Lower leg skin (tissue), 4 donors: ENCODE data around the gene CYP20A1. TPM values are rescaled to one million over a fixed set of nuclear protein-coding genes. Genes with fewer than 3 reads are reported as not detected.

Source experiments
- DNase-seq, 2 donors: peaks; one replicate each; pipeline ENCODE4 v3.0.0-alpha.2; 2019; ENCODE audit warnings: low spot score in 2 of 2
- H3K4me3 ChIP-seq: fragments of 200-600 bp; sonication (generic); 2 replicates; pipeline ENCODE4 v1.5.1; 2017; ENCODE audit warnings: mild to moderate bottlenecking, low read depth; ENCODE audit not compliant: poor library complexity, severe bottlenecking
- POLR2A ChIP-seq, 2 donors: fragments of 450-650 bp; IDR thresholded peaks; one replicate each; pipeline ENCODE4 v1.6.1; 2016 to 2017; ENCODE audit warnings: antibody characterized with exemption in 2 of 2, mild to moderate bottlenecking in 1 of 2, moderate library complexity in 1 of 2
- WGBS, 2 donors: methylation state at CpG; one replicate each; pipeline ENCODE4 v1.1.5; 2018; 5-methylcytosine and 5-hydroxymethylcytosine counted together
- intact Hi-C: fragments of 100-400 bp; cut with DNase I; formaldehyde crosslinking; loops from one replicate; pipeline ENCODE4 v1.15.0; 2023; ENCODE audit warnings: low total_unique reads
- total RNA-seq, 4 donors: library from RNA; depleted of rRNA; stranded (reverse); fragments of >200 nt; gene quantifications; one replicate each; pipeline ENCODE4 v1.1.0, GENCODE V29; 2016
- TF ChIP-seq, protein P1 (sequence below), 3 donors: fragments of 450-650 bp; IDR thresholded peaks; one replicate each; pipeline ENCODE4 v1.5.1; 2016; ENCODE audit warnings: antibody characterized with exemption in 3 of 3, mild to moderate bottlenecking in 3 of 3, moderate library complexity in 2 of 3

Gene CYP20A1
- total RNA-seq, 4 donors from 2014 or later: 11.9 to 25.5 (median 16.1) TPM

GRCh38 chr2:203326356-203326755 lies 87.5 kb downstream of the CYP20A1 start:
- intact Hi-C loops: no loop called here
- TF ChIP-seq, protein P1, sequence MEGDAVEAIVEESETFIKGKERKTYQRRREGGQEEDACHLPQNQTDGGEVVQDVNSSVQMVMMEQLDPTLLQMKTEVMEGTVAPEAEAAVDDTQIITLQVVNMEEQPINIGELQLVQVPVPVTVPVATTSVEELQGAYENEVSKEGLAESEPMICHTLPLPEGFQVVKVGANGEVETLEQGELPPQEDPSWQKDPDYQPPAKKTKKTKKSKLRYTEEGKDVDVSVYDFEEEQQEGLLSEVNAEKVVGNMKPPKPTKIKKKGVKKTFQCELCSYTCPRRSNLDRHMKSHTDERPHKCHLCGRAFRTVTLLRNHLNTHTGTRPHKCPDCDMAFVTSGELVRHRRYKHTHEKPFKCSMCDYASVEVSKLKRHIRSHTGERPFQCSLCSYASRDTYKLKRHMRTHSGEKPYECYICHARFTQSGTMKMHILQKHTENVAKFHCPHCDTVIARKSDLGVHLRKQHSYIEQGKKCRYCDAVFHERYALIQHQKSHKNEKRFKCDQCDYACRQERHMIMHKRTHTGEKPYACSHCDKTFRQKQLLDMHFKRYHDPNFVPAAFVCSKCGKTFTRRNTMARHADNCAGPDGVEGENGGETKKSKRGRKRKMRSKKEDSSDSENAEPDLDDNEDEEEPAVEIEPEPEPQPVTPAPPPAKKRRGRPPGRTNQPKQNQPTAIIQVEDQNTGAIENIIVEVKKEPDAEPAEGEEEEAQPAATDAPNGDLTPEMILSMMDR (IDR thresholded peaks at IDR 0.05): no peak
- no peak for TF ChIP-seq POLR2A (IDR thresholded peaks at IDR 0.05)
- DNase-seq: no peak
- H3K4me3 ChIP-seq: no peak overlapping the region
- WGBS, 2 donors: 72 to 76% methylated on average over 1 of the region's 1 CpG

GRCh38 chr2:203327582-203327900 lies 88.7 kb downstream of the CYP20A1 start:
- peak overlapping the region; percentile 100 for H3K4me3 ChIP-seq
- intact Hi-C loops: no loop called here
- DNase-seq: no peak
- WGBS, 2 donors: 25 to 28% methylated on average over 7 of the region's 7 CpGs
- TF ChIP-seq, protein P1 (IDR thresholded peaks at IDR 0.05): no peak
- no peak for TF ChIP-seq POLR2A (IDR thresholded peaks at IDR 0.05)

GRCh38 chr2:203327901-203328759 lies 89.3 kb downstream of the CYP20A1 start, which contains the start of gene ABI2:
ABI2 (plus strand) TSS chr2:203328394; CDS start chr2:203328515, 121 bp downstream.
- intact Hi-C loops: no loop called here
- H3K4me3 ChIP-seq: peak within 1 kb of the TSS; percentile 100
- WGBS, 2 donors: 1% methylated on average over 34 to 56 of the region's 98 CpGs
- DNase-seq: peak; percentile 33 to 95
- TF ChIP-seq POLR2A (IDR thresholded peaks at IDR 0.05): no peak
- TF ChIP-seq, protein P1 (IDR thresholded peaks at IDR 0.05): no peak

- WGBS, 2 donors: 1 to 2% methylated on average over 15 to 31 of the region's 31 CpGs
- no peak for DNase-seq
- intact Hi-C loops: no loop called here
- TF ChIP-seq, protein P1 (IDR thresholded peaks at IDR 0.05): no peak
- TF ChIP-seq POLR2A (IDR thresholded peaks at IDR 0.05): no peak
- H3K4me3 ChIP-seq: peak overlapping the region; percentile 100
These were observed 90.1 kb downstream of the CYP20A1 start for GRCh38 chr2:203328760-203329540.

GRCh38 chr2:203330434-203330833 lies 91.6 kb downstream of the CYP20A1 start:
- H3K4me3 ChIP-seq: no peak overlapping the region
- TF ChIP-seq, protein P1 (IDR thresholded peaks at IDR 0.05): no peak
- TF ChIP-seq POLR2A (IDR thresholded peaks at IDR 0.05): no peak
- intact Hi-C loops: no loop called here
- no peak for DNase-seq
